Left renal cortex interstitium (tissue), 4 donors: ENCODE results near the gene SEZ6. TPM values are rescaled to one million over a fixed set of nuclear protein-coding genes. Genes with fewer than 3 reads are reported as not detected.
A peak's percentile ranks its signal among the peaks of the same experiment; 100 is the strongest.

Experiments used
- DNase-seq, 4 donors: peaks; one replicate each; pipeline ENCODE4 v3.0.0-alpha.2; 2013; ENCODE audit warnings: low read depth in 4 of 4, low spot score in 2 of 4, missing footprints in 1 of 4
- polyA plus RNA-seq, 4 donors: library from polyadenylated mRNA; unstranded; fragments of 120-200 nt; gene quantifications; one replicate each; pipeline ENCODE4 v1.2.1, GENCODE V29; 2013; ENCODE audit not compliant: insufficient read length in 4 of 4

The SEZ6 gene
- polyA plus RNA-seq, 4 donors: 0.10 to 1.1 (median 0.70) TPM; not detected in 1

GRCh38 chr17:28957277-28957991 is 48.4 kb downstream of the SEZ6 start:
- no peak for DNase-seq

DNA sequence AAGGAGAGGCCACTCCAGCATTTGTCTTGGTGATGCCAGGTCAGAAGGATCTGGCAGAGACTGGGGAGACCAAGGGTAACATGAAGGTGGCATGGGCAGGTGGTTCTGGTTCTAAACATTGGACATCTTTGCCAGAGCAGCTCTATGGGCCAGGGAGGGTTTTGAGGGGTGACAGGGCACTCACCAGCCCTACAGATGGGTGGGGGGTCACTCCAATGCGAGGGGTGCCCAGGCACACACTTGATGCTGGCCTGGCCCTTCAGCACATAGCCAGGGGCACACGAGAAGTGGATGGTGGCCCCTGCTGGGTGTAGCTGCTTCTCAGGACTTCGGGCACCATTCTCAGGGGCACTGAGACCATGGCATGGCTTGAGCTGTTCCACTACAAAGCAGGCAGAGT is 49.0 kb downstream of the SEZ6 start:
- DNase-seq: no peak

GRCh38 chr17:28956112-28956511 is 49.7 kb downstream of the SEZ6 start:
- DNase-seq: no peak

- DNase-seq: no peak
These were observed 50.4 kb downstream of the SEZ6 start for GRCh38 chr17:28955408-28955807.

GRCh38 chr17:28954886-28955285 is 50.9 kb downstream of the SEZ6 start:
- no peak for DNase-seq

- DNase-seq: no peak
These were observed 52.3 kb downstream of the SEZ6 start for GRCh38 chr17:28953444-28954118.

- DNase-seq: peak; percentile 97 to 99 (median 98)
These were observed 53.5 kb downstream of the SEZ6 start for GRCh38 chr17:28951991-28952975.

DNA sequence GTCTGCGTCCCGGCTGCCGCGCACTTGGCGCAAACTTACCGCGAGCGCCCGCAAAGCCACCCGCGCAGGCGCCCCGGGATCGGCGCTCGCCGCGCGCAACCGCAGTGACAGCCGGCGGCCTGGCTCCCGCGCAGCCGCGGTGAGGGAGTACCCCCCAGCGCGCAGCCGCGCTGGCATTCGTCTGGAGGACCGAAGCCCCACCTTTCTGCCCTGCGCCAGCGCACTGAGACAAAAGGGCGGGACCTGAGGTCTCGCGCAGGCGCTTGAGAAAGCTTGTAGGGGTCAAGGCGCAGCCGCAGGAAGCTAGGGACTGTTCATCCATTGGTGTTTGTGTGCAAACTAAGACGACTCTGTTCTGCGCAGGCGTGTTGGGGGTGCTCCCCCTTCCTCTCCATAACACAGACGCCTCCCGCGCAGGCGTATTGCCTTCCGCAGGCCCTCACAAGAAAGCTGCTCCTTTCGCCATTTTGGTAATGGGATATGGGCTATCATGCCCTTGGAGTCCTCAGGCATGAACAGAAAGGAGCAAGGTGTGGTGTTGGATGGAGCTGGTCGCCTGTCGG is 54.3 kb downstream of the SEZ6 start, which contains the start of gene PHF12:
TSS of gene PHF12 (minus strand) at position 91 of the 563 bp plus-strand sequence. CDS start 558 bp downstream, outside the sequence.
- peak; percentile 98 to 100 (median 99) for DNase-seq

- DNase-seq: no peak
These were observed 54.9 kb downstream of the SEZ6 start for GRCh38 chr17:28950752-28951427.

- DNase-seq: no peak
These were observed 55.6 kb downstream of the SEZ6 start for GRCh38 chr17:28950017-28950751.

GRCh38 chr17:28949185-28950016 is 56.4 kb downstream of the SEZ6 start:
- DNase-seq: peak in 2 of 4 donors; percentile 60 to 71

DNA sequence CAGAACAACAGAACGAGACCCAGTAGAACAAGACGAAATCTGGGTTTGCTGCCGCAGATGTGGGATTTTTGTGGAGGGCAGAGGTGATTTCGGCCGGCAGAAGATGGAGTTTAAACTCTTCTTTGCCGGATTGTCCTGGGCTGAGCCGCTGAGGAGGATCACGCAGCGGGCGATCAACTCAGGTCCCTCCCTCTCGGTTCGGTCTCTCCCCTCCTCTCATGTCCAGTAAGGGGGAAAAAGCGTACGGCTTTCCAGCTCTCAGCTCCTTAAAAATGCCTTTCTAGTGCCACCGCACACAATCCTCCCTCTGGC is 57.0 kb downstream of the SEZ6 start:
- DNase-seq: peak in 1 of 4 donors; percentile 39

GRCh38 chr17:28948342-28948741 is 57.5 kb downstream of the SEZ6 start:
- no peak for DNase-seq

- no peak for DNase-seq
These were observed 58.2 kb downstream of the SEZ6 start for GRCh38 chr17:28947639-28948038.

- DNase-seq: no peak
These were observed 59.6 kb downstream of the SEZ6 start for GRCh38 chr17:28946239-28946638.

DNA sequence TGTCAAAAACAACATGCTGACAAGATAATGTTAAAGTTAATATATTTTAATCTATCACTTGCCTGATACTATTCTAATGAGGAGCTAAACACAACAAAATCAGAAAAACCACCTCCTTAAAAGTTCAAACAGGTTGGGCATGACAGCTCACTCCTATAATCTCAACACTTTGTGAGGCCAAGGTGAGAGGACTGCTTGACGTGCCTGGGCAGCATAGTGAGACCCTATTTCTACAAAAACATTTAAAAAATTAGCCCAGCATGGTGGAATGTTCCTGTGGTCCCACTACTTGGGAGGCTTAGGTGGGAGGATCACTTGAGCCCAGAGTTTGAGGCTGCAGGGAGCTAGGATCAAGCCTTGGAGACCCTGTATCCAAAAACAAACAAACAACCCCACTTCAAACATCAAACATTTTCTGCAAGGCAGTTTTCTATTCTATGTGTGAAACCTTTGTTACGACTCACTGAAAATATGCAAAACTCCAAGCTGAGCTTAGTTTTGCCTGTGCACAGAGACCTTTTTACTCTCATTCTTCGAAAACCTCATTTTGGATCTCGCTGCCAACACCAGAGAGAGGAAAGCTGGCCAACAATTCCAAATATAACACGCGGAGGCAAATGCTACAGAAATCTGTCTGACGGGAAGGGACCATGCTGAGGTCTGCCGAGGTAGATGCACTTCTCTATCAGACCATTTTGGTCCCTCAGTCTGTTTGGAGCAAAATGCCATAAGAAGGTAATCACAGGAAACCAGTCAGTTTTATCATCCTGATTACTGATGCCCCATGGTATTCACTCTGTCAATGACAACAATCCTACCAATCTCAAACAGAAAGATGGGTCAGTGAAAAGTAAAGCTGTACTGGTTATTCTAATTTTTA is 60.7 kb downstream of the SEZ6 start:
- no peak for DNase-seq

DNA sequence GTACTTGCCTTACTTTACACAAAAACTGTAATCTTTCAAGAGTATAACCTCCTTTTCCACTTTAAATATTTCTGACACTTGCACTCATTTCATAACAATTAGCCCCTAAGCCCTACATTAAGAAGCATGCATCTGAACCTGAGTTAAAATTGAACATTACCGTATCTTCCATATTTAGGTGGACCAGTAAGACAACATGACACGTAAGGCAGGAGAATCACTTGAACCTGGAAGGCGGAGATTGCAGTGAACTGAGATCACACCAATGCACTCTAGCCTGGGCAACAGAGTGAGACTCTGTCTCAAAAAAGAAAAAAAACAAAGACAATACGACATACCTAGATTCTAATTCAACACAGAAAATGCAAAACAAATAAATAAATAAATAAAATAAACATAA is 61.5 kb downstream of the SEZ6 start:
- no peak for DNase-seq

GRCh38 chr17:28942925-28943324 is 62.9 kb downstream of the SEZ6 start:
- DNase-seq: no peak
